ENCODE results near the gene FERD3L. TPM values are rescaled to one million over a fixed set of nuclear protein-coding genes. Genes with fewer than 3 reads are reported as not detected.

The FERD3L gene
- total and polyA plus RNA-seq, 4 donors: not detected

GRCh38 chr7:19105546-19105945 is 39.7 kb downstream of the FERD3L start:
- TF ChIP-seq ZBTB33 (IDR thresholded peaks at IDR 0.05) (no peak), JUND (IDR thresholded peaks at IDR 0.05) (no peak), MAX (IDR thresholded peaks at IDR 0.05) (no peak), NR2F2 (IDR thresholded peaks at IDR 0.05) (no peak), RAD21 (IDR thresholded peaks at IDR 0.05) (no peak), GABPA (IDR thresholded peaks at IDR 0.05 in 1 of 2, conservative IDR thresholded peaks at IDR 0.05 in 1 of 2) (no peak)
- DNase-seq (ENCODE audit: low spot score): no peak
- H3K27me3 ChIP-seq (ENCODE audit: control insufficient read depth in 4 of 4, insufficient read depth in 4 of 4, low read length in 3 of 4): peaks cover 0 to 32% (median 10%) of the 10 kb centered on the region in 4 donors

GRCh38 chr7:19104811-19105210 is 40.4 kb downstream of the FERD3L start:
- TF ChIP-seq REST (IDR thresholded peaks at IDR 0.05) (no peak), SP1 (IDR thresholded peaks at IDR 0.05) (no peak), CTCF (IDR thresholded peaks at IDR 0.05; ENCODE audit: low read depth, low read length, missing input control) (no peak), EGR1 (IDR thresholded peaks at IDR 0.05; ENCODE audit: low read depth in 2 of 2) (no peak), FOXA1 (IDR thresholded peaks at IDR 0.05) (no peak), HNF4G (IDR thresholded peaks at IDR 0.05) (no peak), NR2F2 (IDR thresholded peaks at IDR 0.05) (no peak), RXRA (IDR thresholded peaks at IDR 0.05) (no peak), YY1 (IDR thresholded peaks at IDR 0.05) (no peak), FOXA2 (IDR thresholded peaks at IDR 0.05) (no peak)
- peaks cover 0 to 3% (median 0%) of the 10 kb centered on the region in 4 donors for H3K9me3 ChIP-seq (ENCODE audit: control insufficient read depth in 4 of 4, low read length in 3 of 4)
- H3K4me1 ChIP-seq (ENCODE audit: control insufficient read depth in 4 of 4, insufficient read depth in 4 of 4, low read length in 3 of 4): peaks cover 0 to 16% (median 6%) of the 10 kb centered on the region in 4 donors
- DNase-seq (ENCODE audit: low spot score): no peak
- no peaks in the 10 kb centered on the region for H3K36me3 ChIP-seq (ENCODE audit: control insufficient read depth in 4 of 4, insufficient read depth in 3 of 4, low read depth in 1 of 4, low read length in 3 of 4)
- no peak overlapping the region for H3K27ac ChIP-seq (ENCODE audit: low read depth in 1 of 2, low read length in 2 of 2)
- WGBS: 44% methylated on average over 4 of the region's 4 CpGs
- H3K27me3 ChIP-seq (ENCODE audit: control insufficient read depth in 4 of 4, insufficient read depth in 4 of 4, low read length in 3 of 4): peaks cover 0 to 32% (median 10%) of the 10 kb centered on the region in 4 donors
- no peak overlapping the region for H3K9ac ChIP-seq (ENCODE audit: low read depth in 1 of 2, low read length in 2 of 2)
- H3K4me3 ChIP-seq (ENCODE audit: low read depth in 1 of 3, low read length in 3 of 3): no peak overlapping the region

More at GRCh38 chr7:19105546-19105945, 39.7 kb downstream of the FERD3L start:
- Histone ChIP-seq H3K9me3 (ENCODE audit: control insufficient read depth in 4 of 4, low read length in 3 of 4) (peaks cover 0 to 3% (median 0%) of the 10 kb centered on the region in 4 donors), H3K4me1 (ENCODE audit: control insufficient read depth in 4 of 4, insufficient read depth in 4 of 4, low read length in 3 of 4) (peaks cover 0 to 16% (median 6%) of the 10 kb centered on the region in 4 donors), H3K9ac (ENCODE audit: low read depth in 1 of 2, low read length in 2 of 2) (no peak overlapping the region), H3K4me3 (ENCODE audit: low read depth in 1 of 3, low read length in 3 of 3) (no peak overlapping the region), H3K36me3 (ENCODE audit: control insufficient read depth in 4 of 4, insufficient read depth in 3 of 4, low read depth in 1 of 4, low read length in 3 of 4) (no peaks in the 10 kb centered on the region), H3K27ac (ENCODE audit: low read depth in 1 of 2, low read length in 2 of 2) (no peak overlapping the region)
- WGBS: 12% methylated on average over 4 of the region's 4 CpGs
